Left ventricle myocardium inferior (tissue), 1 donor: ENCODE data around the gene ATP13A3. TPM values are rescaled to one million over a fixed set of nuclear protein-coding genes. Genes with fewer than 3 reads are reported as not detected.
A peak's percentile ranks its signal among the peaks of the same experiment; 100 is the strongest.

Experiments
- DNase-seq: peaks from one replicate; pipeline ENCODE4 v3.0.0-alpha.2; 2020
- H3K27ac ChIP-seq: fragments of 200-600 bp; replicated peaks from 2 replicates; pipeline ENCODE4 v1.8.0; 2021
- H3K27me3 ChIP-seq: fragments of 200-600 bp; 2 replicates; pipeline ENCODE4 v1.8.0; 2021; ENCODE audit warnings: low read depth
- H3K36me3 ChIP-seq: fragments of 200-600 bp; 2 replicates; pipeline ENCODE4 v1.8.0; 2021
- H3K4me1 ChIP-seq: fragments of 200-600 bp; 2 replicates; pipeline ENCODE4 v1.8.0; 2021
- H3K4me3 ChIP-seq: fragments of 200-600 bp; 2 replicates; pipeline ENCODE4 v1.8.0; 2021; ENCODE audit warnings: mild to moderate bottlenecking, moderate library complexity
- H3K9me3 ChIP-seq: fragments of 200-600 bp; replicated peaks from 2 replicates; pipeline ENCODE4 v1.8.0; 2021
- intact Hi-C: fragments of 100-400 bp; cut with micrococcal nuclease; formaldehyde crosslinking; loops from one replicate; pipeline ENCODE4 v1.11.0; 2022
- total RNA-seq: library from RNA; stranded (reverse); fragmentation: NEBNext Ultra II Directional; extraction: Animal tissue kit (Norgen Biotek cat#: 25700); gene quantifications from one replicate; pipeline ENCODE4 v1.2.1, GENCODE V29; 2021
- TF ChIP-seq, protein P1 (sequence below): fragments of 200-600 bp; IDR thresholded peaks from 2 replicates; pipeline ENCODE4 v1.8.0; 2021; ENCODE audit warnings: antibody characterized with exemption, mild to moderate bottlenecking, borderline replicate concordance
- donor health status: DM: no; HTN: yes; CAD: no; lungs with severe emphysema.

The ATP13A3 gene
- total RNA-seq, 1 donor from 2014 or later: 99.2 TPM

DNA sequence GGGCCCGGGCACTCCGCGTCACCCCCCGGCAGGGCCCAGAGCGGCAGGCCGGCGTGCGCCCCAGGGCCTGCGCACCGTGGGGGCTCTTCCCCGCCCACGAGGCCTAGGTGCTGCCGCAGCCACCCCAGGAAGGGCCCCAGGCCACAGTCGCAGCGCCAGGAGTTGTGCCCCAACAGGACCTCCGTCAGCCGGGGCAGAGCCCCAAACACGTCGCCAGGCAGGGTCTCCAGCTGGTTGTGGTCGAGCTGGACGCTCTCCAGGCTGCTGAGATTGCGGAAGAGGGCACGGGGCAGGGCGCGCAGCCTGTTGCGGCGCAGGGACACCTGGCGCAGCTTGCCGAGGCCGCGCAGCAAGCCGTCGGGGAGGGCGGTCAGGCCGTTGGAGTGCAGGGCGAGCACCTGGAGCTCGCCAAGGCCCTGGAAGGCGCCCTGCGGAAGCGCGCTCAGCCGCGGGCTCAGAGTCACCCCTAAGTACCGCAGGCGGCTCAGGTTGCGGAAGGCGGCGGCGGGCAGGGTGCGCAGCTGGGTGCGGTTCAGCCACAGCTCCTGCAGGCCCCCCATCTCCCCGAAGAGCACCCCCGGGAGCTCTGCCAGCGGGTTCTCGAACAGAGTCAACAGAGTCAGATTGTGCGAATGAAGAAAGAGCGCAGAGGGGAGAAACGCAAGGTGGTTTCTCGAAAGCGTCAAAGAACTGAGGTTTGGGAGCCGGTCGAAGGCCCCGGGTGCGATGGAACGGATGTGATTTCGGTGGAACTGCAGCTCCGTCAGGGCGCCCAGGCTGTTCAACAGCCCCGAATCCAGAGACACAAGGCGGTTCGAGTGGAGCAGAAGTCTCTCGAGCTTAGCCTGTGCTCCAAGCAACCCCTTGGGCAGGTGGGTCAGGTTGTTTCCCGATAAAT, 89.7 kb downstream of the ATP13A3 start:
- Histone ChIP-seq H3K9me3 (no peaks in the 10 kb centered on the region), H3K4me3 (peak overlapping the region; percentile 54), H3K27me3 (peaks cover 80% of the 10 kb centered on the region), H3K36me3 (no peaks in the 10 kb centered on the region), H3K27ac (no peak overlapping the region), H3K4me1 (peaks cover 21% of the 10 kb centered on the region)
- TF ChIP-seq, protein P1, sequence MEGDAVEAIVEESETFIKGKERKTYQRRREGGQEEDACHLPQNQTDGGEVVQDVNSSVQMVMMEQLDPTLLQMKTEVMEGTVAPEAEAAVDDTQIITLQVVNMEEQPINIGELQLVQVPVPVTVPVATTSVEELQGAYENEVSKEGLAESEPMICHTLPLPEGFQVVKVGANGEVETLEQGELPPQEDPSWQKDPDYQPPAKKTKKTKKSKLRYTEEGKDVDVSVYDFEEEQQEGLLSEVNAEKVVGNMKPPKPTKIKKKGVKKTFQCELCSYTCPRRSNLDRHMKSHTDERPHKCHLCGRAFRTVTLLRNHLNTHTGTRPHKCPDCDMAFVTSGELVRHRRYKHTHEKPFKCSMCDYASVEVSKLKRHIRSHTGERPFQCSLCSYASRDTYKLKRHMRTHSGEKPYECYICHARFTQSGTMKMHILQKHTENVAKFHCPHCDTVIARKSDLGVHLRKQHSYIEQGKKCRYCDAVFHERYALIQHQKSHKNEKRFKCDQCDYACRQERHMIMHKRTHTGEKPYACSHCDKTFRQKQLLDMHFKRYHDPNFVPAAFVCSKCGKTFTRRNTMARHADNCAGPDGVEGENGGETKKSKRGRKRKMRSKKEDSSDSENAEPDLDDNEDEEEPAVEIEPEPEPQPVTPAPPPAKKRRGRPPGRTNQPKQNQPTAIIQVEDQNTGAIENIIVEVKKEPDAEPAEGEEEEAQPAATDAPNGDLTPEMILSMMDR: no peak
- intact Hi-C loops: no loop called here
- DNase-seq: no peak

DNA sequence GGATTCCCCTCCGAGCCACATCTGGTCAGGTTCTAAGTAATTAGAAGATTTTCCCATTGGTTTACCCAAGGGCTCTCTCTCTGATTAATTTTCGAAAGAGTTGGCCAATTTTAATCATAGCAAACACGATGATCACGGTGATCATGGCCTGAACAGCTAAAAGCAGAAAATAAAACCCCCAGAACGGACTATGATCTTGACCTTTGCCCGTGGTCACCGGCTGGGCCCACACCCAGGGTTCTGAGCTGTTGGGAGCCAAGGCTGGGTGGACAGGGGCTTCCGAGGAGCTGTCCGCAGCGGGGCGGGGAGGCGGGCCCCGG, 90.3 kb downstream of the ATP13A3 start:
- H3K27ac ChIP-seq: no peak overlapping the region
- peak overlapping the region; percentile 54 for H3K4me3 ChIP-seq
- H3K27me3 ChIP-seq: peaks cover 86% of the 10 kb centered on the region

DNA sequence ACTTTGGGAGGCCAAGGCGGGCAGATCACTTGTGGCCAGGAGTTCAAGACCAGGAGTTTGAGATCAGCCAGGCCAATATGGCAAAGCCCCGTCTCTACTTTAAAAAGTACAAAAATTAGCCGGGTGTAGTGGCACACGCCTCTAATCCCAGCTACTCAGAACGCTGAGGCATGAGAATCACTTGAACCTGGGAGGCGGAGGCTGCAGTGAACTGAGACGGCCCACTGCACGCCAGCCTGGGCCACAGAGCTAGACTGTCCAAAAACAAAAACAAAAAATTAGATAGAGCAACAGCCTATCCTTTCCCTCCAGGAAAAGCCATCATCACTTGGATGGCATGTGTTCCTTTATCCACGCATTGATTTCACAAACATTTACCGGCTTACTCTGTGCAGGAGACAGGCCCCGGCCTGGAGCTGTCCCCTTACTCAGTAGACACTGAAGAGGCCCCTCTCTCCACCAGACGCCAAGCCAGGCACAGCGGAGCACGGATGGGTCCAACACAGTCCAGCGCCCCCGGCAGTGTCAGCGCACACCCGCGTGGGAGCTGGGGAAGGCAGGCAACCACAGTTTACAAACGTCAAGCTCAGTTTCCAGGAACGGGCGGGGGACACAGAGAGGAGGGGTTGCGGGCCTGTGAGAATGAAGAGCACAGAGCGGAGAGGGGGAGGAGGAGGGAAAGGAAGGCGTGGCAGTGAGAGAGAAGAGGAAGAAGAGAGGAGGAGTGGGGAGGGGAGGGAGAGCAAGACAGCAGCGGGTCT, 90.8 kb downstream of the ATP13A3 start:
- peak overlapping the region; percentile 54 for H3K4me3 ChIP-seq
- H3K4me1 ChIP-seq: peaks cover 21% of the 10 kb centered on the region
- H3K27me3 ChIP-seq: peaks cover 90% of the 10 kb centered on the region
- no peaks in the 10 kb centered on the region for H3K36me3 ChIP-seq
- peaks cover 7% of the 10 kb centered on the region for H3K9me3 ChIP-seq
- peak; percentile 27 for DNase-seq
- intact Hi-C loops: no loop called here
- no peak overlapping the region for H3K27ac ChIP-seq
- TF ChIP-seq, protein P1: no peak

More for the DNA sequence above, 90.3 kb downstream of the ATP13A3 start:
- no peak for DNase-seq
- Histone ChIP-seq H3K36me3 (no peaks in the 10 kb centered on the region), H3K9me3 (peaks cover 2% of the 10 kb centered on the region), H3K4me1 (peaks cover 21% of the 10 kb centered on the region)
- intact Hi-C loops: no loop called here
- TF ChIP-seq, protein P1: no peak

DNA sequence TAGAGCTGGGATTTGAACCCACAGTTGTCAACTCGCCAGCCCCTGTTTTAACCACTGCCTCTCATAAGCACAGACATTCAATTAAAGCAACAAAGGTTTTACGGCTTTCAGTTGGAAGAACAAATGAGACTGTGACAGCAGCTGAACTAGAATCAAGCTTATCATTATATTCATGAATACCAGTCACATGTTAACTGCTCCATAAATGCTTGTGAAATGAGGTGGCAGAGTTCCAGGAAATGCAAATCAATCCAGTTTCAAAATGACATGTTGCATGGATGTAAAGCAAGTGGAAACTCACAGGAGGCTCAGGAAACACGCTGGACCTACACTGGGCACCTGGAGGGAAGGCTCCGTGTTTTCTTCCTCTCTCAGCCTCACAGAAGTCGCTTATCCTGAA, 91.6 kb downstream of the ATP13A3 start:
- intact Hi-C loops: no loop called here
- no peak for DNase-seq

DNA sequence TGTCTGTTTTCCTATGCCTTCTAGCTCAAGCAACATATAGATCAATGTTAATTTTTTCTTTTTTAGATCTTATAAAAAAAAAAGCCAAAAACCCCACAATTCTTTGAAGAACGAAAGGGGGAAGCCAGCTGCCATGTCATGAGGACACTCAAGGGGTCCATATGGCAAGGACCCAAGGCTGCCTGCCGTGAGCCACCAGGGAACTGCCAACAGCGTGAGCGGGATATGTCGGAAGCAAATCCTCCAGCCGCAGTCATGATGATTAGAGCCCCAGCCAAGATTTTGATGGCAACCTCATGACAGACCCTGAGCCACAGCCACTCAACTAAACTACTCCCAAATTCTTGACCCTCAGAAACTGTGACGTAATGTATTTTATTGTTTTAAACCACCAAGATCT, 94.2 kb downstream of the ATP13A3 start:
- H3K4me3 ChIP-seq: no peak overlapping the region
- DNase-seq: no peak

More for the DNA sequence above, 91.6 kb downstream of the ATP13A3 start:
- H3K4me1 ChIP-seq: peaks cover 21% of the 10 kb centered on the region
- H3K4me3 ChIP-seq: no peak overlapping the region
- no peaks in the 10 kb centered on the region for H3K36me3 ChIP-seq
- H3K27me3 ChIP-seq: peaks cover 90% of the 10 kb centered on the region
- no peak overlapping the region for H3K27ac ChIP-seq
- TF ChIP-seq, protein P1: no peak
- peaks cover 15% of the 10 kb centered on the region for H3K9me3 ChIP-seq

More for the DNA sequence above, 94.2 kb downstream of the ATP13A3 start:
- intact Hi-C loops: no loop called here
- Histone ChIP-seq H3K4me1 (peaks cover 10% of the 10 kb centered on the region), H3K27ac (no peak overlapping the region), H3K9me3 (peaks cover 15% of the 10 kb centered on the region), H3K27me3 (peaks cover 68% of the 10 kb centered on the region), H3K36me3 (no peaks in the 10 kb centered on the region)
- TF ChIP-seq, protein P1: no peak
